ENCODE data around the gene DMD.
"Not testable (repeated sequence)": the region's sequence is repeated elsewhere in the genome, so short reads cannot be mapped to it uniquely, and the experiment has no call there.

The DMD gene

DNA sequence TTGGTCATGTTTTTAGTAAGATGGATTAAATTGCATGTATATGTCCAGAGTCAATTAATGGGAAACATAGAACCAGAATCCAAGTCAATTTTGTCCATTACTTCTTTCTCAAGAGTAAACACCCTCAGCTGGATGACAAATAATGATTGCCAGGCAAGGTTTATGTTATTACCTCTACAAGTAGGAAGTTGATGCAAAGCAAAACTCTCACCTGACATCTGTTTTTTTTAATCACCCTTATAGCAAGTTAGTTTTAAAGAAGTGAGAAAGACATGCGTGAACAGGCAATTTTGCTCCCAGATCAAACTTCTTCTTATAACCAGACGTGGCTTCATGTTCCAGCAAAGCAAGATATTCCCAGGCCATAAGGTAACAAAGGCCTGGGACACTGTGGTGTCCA, 1791.0 kb downstream of the DMD start:
- no peak for DNase-seq (ENCODE audit: insufficient read length, low spot score)
- FAIRE-seq: peak; percentile 28

DNA sequence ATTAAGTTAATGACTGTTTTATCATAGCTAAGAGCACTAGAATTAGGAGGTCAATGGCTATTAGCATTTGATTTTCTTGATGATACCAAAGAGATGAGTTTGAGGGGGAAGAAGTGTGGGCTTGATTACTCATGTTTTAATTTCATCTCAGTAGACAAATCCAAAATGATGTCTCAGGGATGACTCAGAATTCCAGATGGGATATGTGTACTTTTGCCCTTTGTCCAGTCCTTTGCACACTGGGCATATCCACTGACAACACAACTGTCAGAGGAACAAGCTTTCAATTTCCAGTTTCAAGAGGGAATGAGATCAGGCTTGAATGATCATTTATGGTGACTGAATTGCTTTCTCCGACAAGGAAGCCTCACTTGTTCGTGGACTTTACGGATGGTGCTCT, 1814.2 kb downstream of the DMD start:
- FAIRE-seq (peak; percentile 13), DNase-seq (ENCODE audit: insufficient read length, low spot score) (peak; percentile 22)

DNA sequence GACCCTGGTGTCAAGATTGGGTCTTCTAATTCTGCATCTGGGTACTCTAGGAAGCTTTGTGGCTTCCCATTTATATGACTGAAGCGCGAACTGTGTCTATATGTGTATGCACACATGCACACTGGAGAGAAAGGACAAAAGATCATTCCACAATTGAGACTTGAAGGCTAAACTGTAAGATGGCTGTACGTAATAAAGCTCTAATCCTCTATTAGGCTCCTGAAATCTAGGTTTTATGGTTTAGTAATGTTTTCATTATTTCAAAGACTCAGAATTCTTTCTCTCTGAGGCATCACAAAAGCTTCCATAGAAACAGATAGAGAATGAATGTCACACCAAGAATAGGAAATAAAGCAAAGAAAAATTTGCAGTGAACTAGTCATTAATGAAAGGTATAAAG, 1818.8 kb downstream of the DMD start:
- DNase-seq (ENCODE audit: insufficient read length, low spot score): no peak
- no peak for FAIRE-seq

DNA sequence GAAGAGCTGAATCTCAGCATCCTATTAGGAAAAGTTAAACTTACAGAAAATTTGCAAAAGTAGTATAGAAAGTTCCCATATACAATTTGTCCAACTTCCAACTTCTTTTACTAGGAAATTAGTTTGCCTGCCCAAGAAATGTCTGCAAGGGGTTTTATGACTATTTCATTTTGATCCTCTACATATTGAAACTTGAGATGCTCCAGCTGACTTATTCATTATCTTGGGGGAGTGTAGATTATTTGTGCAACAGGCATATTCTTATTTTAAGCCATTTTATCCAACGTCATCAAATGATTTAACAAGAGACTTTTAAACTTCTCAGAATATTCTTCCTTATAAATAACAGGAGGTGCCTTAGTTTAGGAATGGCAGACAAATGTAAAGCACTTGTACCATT, 1822.4 kb downstream of the DMD start:
- no peak for DNase-seq (ENCODE audit: insufficient read length, low spot score)
- FAIRE-seq: no peak

DNA sequence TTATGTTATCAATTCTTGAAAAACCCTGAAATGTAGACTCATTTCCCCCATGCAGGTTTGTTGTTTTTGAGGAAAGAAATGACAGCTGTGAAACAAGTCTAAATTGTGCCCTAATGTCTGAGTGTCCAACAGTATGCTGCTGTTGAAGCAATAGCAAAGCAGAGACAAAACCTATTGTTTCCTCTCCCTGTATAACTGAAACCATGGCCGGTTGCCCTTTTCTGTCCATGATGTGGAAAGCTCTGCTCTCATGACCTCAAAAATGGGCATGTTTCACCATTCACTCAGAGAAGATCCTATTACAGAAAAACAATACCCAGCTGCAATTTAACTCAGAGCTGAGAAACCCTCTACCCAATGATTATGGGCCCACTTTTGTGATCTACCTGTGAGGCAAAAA, 1826.9 kb downstream of the DMD start:
- FAIRE-seq (no peak), DNase-seq (ENCODE audit: insufficient read length, low spot score) (no peak)

DNA sequence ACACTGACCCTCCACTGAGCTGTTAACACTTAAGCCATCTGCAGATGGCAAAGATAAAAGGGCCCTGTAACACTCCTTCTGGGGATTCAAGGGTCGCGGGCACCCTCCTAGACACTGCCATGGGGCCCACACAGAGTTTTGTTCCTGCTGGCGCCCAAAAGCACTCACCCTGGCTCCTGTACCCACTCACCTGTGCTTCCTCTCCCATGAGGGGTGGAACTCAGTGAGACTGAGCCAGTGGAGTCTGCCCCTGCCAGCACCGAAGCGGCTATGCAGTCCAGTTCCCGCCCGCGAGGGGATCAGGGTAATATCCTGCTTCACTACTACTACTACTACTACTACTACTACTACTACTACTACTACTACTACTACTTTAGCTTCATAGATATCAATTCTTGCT, 1827.4 kb downstream of the DMD start:
- no peak for FAIRE-seq
- DNase-seq (ENCODE audit: insufficient read length, low spot score): no peak

DNA sequence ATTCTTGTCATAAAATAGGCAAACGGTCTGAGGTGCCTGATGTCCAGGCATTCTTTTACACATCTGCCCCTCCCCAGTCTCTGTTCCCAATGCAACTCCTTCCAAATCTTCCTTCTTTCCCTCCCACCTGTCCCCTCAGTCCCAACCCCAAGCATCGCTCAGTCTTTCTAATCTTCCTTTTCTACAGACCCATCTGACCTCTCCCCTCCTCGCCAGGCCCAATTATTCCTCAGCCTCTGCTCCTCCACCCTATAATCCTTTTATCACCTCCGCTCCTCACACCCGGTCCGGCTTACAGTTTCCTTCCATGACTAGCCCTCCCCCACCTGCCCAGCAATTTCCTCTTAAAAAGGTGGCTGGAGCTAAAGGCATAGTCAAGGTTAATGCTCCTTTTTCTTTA, 1832.4 kb downstream of the DMD start:
- not testable (repeated sequence) for DNase-seq (ENCODE audit: insufficient read length, low spot score); FAIRE-seq

DNA sequence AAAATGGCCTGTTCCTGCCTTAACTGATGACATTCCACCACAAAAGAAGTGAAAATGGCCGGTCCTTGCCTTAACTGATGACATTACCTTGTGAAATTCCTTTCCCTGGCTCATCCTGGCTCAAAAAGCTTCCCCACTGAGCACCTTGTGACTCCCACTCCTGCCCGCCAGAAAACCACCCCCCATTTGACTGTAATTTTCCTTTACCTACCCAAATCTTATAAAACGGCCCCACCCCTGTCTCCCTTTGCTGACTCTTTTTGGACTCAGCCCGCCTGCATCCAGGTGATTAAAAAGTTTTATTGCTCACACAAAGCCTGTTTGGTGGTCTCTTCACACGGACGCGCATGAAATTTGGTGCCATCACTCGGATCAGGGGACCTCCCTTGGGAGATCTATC, 1833.5 kb downstream of the DMD start:
- not testable (repeated sequence) for DNase-seq (ENCODE audit: insufficient read length, low spot score); FAIRE-seq

DNA sequence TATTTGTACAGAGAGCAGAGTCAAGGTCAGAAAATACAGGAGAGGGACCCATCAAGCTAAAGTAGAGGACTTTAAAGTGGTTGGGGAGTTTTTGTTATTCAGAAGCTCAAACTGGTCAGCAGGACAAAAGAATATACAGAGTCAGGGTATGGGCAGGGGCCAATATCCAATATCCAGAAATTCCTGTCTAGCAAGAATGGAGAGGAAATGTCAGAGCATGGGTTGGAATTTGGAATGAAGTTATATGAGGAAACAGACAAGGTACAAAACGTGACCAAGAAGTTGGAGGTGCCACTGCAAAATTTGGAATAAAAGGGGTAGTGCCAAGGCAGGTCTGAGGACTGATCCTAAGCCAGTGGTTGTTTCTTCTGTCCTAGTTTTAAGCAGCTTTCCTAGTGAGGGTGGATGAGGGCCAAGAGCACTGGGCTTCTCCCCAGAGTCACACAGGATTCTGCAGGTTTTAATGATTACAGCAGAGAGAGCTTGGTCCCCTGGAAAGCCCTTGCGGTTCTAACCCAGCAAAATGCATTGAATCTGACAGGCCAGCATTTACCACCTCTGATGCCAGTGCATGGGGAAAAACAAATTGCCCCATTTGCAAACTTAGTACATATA, 1834.8 kb downstream of the DMD start:
- FAIRE-seq: no peak
- DNase-seq (ENCODE audit: insufficient read length, low spot score): no peak

DNA sequence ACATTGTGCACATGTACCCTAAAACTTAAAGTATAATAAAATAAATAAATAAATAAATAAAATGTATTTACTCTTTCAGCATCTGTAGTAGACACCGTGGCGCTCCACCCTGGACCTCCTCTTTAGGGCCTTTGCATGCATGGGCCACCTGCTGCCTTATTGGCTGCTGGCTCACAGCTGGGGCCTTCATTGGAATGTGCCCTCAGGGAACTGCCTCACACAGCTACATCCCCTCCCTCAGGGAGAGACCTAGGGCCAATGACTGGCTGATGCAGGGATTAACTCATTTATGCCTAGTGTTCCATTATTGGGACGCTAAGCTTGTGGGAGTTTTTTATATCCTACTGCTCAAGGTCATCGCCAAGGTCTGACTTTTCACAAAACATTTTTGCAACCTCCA, 1836.6 kb downstream of the DMD start:
- FAIRE-seq (no peak), DNase-seq (ENCODE audit: insufficient read length, low spot score) (no peak)

DNA sequence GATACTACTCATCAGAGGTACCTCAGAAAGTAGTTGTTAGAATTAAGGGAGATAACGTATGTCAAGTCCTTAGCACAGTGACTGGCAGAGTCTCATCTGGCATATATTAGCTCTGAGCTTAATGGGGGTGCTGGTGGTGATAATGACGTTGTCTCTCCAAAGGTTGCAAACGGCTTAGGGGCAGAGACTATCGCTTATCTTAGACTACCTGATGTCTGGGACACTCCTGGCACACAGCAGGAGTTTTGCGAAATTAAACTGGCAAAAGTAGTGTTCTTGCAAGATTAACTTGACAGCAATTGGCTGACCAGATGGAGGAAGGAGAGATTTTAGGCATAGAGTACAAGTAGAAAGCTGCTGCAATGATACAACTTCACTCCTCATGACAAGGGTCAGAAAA, 1839.4 kb downstream of the DMD start:
- DNase-seq (ENCODE audit: insufficient read length, low spot score): no peak
- peak; percentile 59 for FAIRE-seq

DNA sequence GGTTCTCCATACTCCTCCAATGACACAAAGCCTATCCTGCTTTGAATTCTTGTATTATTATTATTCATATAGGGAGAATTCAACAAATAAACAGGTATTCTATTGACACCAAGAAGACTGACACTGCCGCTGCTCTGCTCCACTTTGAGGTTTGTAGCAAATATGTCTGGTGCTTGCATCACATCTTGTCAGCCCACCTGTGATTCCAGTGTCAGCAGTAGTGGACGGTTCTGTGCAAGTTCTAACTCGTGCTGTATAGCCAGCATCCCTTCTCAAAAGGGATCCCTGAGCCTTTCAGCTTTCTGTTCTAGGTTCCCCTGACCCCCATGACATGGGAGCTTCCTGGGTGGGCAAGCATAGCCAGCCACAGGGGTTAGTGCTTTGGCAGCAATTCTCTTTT, 1843.5 kb downstream of the DMD start:
- DNase-seq (ENCODE audit: insufficient read length, low spot score): no peak
- no peak for FAIRE-seq

DNA sequence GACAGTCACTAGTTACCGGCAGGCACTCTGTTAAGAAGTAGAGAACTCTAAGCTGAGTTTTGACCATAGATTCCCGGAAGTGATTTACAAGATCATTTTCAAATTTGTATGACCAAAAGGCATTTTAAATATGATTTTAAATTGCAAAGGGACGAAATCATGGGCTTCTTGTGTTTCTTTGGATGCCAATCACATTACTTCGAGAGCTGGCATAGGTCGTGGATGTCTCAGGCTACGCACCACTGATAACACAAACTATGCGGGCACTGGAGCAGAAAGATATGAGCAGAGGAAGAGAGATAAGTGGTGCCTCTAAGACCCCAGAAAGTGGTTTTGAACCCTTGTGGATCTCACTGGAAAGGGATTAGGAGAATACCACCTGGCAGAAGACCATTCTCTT, 1845.3 kb downstream of the DMD start:
- FAIRE-seq (no peak), DNase-seq (ENCODE audit: insufficient read length, low spot score) (no peak)

DNA sequence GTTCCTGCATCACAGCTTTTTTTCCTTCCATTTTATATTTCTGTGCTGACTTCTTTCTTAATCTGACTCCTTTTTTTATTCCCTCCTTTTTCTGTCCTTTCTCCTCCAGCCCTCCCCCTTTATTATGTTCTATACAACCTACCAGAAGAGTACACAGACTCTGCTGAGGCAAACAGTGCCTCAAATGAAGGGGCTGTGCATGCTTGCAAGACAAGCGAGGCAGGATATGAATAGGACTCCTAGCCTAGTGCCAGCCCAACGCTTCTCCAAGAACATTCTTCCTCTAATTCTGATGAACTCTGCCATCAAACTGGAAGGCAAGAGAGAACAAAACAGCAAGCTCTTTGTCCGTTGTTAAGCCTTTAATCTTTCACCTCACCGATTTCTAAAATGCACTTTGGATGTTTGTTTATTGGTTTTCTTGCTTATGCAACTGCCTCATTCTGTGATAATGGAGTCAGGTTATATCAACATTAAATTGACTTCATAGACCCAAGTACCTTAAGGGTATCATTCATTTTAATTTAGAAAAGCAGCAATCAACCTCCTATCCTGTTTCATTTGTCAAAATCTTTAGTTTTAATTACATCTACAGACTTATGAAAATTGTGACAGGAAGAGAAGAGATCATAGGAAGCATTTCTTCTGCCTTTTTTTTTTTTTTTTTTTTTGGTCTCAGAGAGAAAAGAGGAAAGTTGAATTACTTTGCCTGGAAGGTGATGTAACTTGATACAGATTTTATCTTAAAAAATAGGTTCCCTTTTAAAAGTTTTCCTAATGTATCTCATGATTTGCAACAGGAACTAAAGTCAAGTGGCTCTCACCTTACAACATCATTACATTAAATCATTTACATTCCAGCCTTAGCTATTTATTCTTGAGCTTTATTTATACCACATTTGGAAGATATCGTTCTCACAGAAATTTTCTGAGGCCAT, 1854.8 kb downstream of the DMD start:
- no peak for DNase-seq (ENCODE audit: insufficient read length, low spot score)
- FAIRE-seq: no peak

DNA sequence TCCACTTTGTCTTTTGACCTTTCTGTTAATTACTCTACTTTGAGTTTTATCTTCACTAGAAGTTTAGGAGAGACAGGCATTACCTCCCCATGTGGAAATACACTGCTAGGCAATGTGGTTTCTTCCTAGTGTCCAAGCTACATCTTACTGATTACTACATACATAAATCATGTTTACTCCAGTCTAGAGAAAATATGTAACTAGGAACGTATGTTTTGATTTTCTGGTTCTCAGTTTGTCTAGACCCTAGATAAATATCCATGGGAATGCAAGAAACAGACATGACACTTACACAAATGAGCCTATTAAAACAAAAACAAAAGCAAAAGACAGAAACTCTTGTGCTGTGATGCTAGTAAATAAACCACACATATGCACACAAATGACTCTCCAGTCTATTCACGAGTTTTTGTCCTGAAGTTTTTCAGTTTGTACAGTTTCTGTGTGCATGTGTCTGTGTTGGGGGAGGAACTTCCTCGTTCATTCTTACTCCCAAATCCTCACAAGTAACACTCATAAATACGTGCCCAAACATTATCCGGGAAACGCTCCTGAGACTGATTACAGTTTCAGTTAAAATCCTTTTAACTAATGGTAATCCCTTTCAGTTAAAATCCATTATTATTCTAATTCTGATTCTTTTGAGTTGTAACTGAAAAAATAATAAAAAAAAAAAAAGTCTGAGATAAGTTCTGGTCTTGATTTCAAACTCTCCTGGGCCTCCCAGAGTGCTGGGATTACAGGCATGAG, 1856.0 kb downstream of the DMD start:
- FAIRE-seq (no peak), DNase-seq (ENCODE audit: insufficient read length, low spot score) (no peak)

DNA sequence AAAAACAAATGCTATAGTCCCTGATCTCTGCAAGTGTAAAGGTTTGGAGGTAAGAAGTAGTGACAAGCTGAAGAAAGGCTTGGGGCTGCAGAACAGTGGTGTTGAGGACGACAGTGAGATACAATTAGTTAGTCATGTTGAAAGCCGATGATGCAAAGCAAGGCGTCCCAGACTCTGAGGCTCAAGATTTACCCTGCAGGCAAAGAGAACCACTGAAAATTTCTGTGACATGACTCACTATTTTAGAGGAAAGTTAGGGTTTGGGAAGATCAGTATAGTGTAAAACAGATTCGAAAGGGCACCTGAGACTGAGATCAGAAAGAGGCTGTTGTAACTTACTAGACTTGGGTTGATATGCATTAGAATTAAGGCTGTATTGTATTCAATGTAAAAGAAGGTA, 1858.3 kb downstream of the DMD start:
- DNase-seq (ENCODE audit: insufficient read length, low spot score) (peak; percentile 51), FAIRE-seq (peak; percentile 91)

DNA sequence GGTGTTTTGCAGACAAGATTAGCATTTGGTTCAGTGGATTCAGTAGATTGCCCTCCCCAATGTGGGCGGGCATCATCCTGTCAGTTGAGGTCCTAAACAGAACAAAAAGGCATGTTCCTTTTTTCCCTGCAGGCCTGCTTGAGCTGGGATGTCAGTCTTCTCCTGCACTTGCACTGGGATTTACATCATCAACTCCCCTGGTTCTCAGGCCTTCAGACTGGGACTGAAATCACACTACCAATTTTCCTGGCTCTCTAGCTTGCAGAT, 1860.6 kb downstream of the DMD start:
- DNase-seq (ENCODE audit: insufficient read length, low spot score) (no peak), FAIRE-seq (peak; percentile 52)

DNA sequence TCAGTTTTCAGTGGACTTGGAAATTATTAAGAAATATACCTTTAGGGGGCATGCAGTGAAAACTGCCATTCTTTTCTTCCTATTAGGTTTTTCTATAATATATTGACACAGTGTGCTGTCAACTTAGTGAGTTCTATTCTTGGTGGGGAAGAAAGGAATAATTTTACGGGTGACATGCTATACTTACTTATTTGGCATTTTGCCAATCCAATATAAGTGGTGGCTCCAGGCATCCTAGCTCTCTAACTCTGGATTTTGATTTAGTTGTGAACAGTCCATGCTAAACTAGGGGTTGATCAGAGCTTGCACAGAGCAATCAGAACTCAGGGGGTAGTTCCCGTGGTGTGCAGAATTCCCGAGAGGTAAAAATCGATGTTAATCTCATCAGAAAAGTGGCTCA, 1861.8 kb downstream of the DMD start:
- FAIRE-seq (no peak), DNase-seq (ENCODE audit: insufficient read length, low spot score) (no peak)

DNA sequence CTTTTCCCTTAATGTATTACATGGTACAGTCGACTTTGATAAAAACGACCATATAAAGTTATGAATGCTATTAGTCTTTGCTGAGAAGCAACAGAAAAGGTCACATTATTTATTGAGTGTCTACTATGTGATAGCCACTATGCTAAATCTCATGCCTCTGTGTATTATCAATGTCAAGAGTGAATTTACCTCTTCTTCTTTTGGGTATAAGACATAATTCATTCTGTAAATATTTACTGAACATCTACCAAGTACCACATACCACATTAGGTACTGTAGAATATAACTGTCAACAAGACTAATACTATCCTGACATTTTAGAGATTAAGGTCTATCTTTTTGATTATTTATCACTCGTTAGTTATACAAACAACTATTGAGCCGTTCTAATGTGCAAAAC, 1870.8 kb downstream of the DMD start:
- DNase-seq (ENCODE audit: insufficient read length, low spot score): no peak
- no peak for FAIRE-seq

DNA sequence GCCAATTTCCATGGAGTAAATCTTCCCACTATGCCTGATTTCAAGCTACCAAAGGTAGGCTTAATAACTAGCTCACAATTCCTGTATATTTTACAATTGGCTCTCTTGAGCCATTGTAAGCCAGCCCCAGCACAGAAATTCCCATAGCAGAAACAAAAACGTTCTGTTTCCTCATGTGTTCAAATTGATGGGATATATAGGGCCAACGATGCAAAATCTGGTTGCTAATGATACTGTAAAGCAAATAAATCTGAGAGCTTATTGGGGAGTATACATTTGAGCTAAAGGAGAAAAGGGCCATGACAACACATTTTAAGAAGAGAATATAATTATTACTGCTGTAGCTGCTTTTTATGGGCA, 1872.4 kb downstream of the DMD start:
- FAIRE-seq: peak; percentile 28

DNA sequence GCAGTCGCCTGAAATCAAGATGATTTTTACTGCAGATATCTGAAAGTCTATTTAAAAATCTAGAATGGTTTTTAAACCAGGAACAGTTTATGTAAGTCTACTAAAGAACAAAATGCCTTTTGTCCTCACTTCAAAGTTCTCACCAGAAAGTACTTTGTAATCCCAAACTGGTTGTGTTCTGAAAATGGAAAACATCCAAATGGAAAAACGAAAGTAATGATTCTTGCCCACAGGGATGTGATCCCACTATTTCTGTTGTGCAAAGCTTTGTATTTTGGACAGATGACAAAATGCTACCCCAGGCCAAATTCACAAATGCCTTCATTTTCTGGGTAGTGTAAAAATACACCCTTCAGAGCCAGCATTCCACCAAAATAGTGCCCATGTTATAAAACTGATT, 1874.0 kb downstream of the DMD start:
- DNase-seq (ENCODE audit: insufficient read length, low spot score) (no peak), FAIRE-seq (no peak)

More for the DNA sequence above, 1872.4 kb downstream of the DMD start:
- no peak for DNase-seq (ENCODE audit: insufficient read length, low spot score)

DNA sequence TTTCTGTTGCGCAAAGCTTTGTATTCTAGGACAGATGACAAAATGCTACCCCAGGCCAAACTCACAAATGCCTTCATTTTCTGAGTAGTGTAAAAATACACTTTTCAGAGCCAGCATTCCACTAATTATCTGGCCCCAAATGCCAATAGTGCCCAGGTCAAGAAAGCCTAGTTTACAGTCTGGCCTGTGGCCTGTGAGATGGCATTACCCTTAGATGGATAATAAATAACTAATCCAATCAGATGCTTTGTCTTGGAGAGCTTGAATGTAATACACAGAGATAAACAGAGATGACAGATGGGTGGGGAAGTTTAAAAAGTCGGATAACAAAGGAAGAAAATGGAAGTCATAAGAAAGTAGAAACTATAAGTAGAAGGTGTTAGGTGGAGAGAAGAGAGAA, 1874.9 kb downstream of the DMD start:
- no peak for DNase-seq (ENCODE audit: insufficient read length, low spot score)
- FAIRE-seq: no peak

Data from HTR-8/SVneo (cell line).